ENCODE results near the gene ZSCAN4. TPM values are rescaled to one million over a fixed set of nuclear protein-coding genes. Genes with fewer than 3 reads are reported as not detected.

The ZSCAN4 gene
- total and polyA plus RNA-seq, 4 donors, result 0.17 TPM; not detected in 3

DNA sequence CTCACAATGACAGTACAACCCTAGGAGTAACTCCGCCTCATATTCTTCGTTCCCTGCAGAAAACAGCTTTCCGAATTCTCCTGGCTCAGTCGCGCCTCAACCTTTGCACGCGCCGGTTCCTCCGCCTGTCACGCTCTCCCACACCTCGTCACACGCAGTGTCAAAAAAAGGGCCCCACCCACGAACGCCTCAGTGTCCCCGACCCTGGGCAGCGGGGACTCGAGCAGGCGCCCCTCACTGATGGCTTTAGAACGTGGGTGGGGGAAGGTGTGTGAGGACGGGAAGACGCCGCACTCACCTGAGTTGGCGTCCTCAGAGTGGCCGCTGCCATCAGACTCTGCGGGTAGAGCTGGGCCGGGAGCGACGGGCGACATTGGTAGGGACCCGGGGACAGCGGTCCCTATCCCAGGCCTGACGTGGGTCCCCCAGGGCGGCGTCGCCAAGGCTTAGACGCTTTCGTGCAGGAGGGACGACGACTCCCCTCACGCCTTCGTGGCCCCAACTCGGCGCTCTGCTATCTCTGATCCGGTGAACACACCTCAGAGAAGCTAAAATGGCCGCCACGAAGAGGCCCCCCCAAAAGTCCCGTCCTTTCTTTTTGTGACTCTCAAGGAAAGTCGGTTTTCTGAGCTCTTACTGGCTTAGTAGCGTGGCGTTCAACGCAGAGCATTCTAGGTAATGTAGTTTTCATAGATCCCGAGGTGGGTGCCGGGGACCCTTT lies 40.1 kb downstream of the ZSCAN4 start, which contains the start of gene ZNF154:
TSS of gene ZNF154 (minus strand) at position 564 of the 721 bp plus-strand sequence. CDS start at position 331, 233 bp downstream.
- DNase-seq (ENCODE audit: low read depth in 4 of 6, low spot score in 6 of 6), result peak; percentile 75 to 98 (median 85)
- Histone ChIP-seq H3K27ac (ENCODE audit: low read depth, low read length) (peak within 1 kb of the TSS; percentile 89), H3K9me3 (ENCODE audit: control insufficient read depth, insufficient read depth, low read length) (no peaks in the 10 kb centered on the region), H3K4me3 (ENCODE audit: low read depth, low read length) (peak within 1 kb of the TSS; percentile 93), H3K27me3 (ENCODE audit: control insufficient read depth, insufficient read depth, low read length) (no peaks in the 10 kb centered on the region), H3K36me3 (ENCODE audit: control insufficient read depth, insufficient read depth, low read length) (peaks cover 30% of the 10 kb centered on the region), H3K4me1 (ENCODE audit: control insufficient read depth, insufficient read depth, low read length) (peaks cover 20% of the 10 kb centered on the region)
- under 1% methylated on average over 51 of the region's 53 CpGs for WGBS (ENCODE audit: insufficient coverage)

DNA sequence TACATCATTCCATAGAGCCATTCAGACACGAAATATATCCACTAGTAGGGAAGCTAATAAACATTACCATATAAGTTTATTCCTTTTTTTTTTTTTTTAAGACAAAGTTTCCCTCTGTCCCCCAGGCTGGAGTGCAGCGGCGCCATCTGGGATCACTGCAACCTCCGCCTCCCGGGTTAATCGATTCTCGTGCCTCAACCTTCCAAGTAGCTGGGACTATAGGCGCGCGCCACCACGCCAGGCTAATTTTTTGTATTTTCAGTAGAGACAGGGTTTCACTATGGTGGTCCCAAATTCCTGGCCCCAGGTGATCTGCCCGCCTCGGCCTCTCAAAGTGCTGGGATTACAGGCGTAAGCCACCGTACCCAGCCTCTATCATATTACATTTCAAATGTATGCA lies 40.9 kb downstream of the ZSCAN4 start:
- Histone ChIP-seq H3K27ac (ENCODE audit: low read depth, low read length) (no peak overlapping the region), H3K36me3 (ENCODE audit: control insufficient read depth, insufficient read depth, low read length) (peaks cover 22% of the 10 kb centered on the region), H3K4me3 (ENCODE audit: low read depth, low read length) (peak overlapping the region; percentile 93), H3K9me3 (ENCODE audit: control insufficient read depth, insufficient read depth, low read length) (no peaks in the 10 kb centered on the region), H3K27me3 (ENCODE audit: control insufficient read depth, insufficient read depth, low read length) (no peaks in the 10 kb centered on the region), H3K4me1 (ENCODE audit: control insufficient read depth, insufficient read depth, low read length) (peaks cover 20% of the 10 kb centered on the region)
- DNase-seq (ENCODE audit: low read depth in 4 of 6, low spot score in 6 of 6), result no peak
- WGBS (ENCODE audit: insufficient coverage), result 55% methylated on average over 8 of the region's 15 CpGs

DNA sequence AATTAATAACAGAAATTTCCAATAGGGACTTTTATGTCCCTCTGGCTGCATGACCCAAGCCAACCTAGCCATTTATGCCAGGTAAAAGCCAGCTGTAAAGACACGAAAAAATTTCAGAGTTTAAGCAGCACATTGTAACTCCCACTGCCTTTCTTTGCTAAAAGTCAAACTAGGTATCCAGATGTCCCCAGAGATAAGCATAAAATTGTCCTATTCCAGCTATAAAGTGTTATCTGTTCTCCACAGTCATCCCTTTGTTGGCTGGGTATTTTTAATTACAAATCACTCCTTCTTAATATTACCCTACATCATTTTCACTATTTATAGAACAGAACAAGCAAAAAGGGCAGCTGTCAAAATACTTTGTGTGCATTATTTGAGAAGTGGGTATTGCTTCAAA lies 43.5 kb downstream of the ZSCAN4 start:
- H3K27me3 ChIP-seq (ENCODE audit: control insufficient read depth, insufficient read depth, low read length), result no peaks in the 10 kb centered on the region
- H3K9me3 ChIP-seq (ENCODE audit: control insufficient read depth, insufficient read depth, low read length), result no peaks in the 10 kb centered on the region
- H3K4me3 ChIP-seq (ENCODE audit: low read depth, low read length), result no peak overlapping the region
- peaks cover 11% of the 10 kb centered on the region for H3K4me1 ChIP-seq (ENCODE audit: control insufficient read depth, insufficient read depth, low read length)
- no peak overlapping the region for H3K27ac ChIP-seq (ENCODE audit: low read depth, low read length)
- no peak for DNase-seq (ENCODE audit: low read depth in 4 of 6, low spot score in 6 of 6)
- WGBS (ENCODE audit: insufficient coverage), result 63% methylated on average over 1 of the region's 1 CpG
- H3K36me3 ChIP-seq (ENCODE audit: control insufficient read depth, insufficient read depth, low read length), result peaks cover 4% of the 10 kb centered on the region

DNA sequence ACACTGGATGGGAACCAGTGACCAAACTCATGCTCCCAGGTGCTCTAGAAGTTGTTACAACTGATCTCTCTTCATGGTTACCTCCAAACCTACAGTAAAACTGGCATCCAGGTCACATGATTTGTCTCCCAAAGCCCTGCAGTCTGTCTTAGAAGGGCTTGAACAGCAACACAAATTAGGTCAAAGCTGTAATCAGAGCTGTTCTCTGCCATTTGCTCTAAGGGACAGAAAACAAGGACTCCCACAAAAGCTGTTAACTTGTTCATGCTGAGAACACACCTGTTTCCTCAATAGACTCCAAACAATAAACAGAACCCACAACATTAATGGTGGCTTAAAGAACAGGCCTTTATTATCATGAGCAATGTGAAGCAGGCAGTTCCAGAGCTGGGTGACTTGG lies 50.7 kb downstream of the ZSCAN4 start:
- no peak for DNase-seq (ENCODE audit: low read depth in 4 of 6, low spot score in 6 of 6)
- no peaks in the 10 kb centered on the region for H3K9me3 ChIP-seq (ENCODE audit: control insufficient read depth, insufficient read depth, low read length)
- no peaks in the 10 kb centered on the region for H3K4me1 ChIP-seq (ENCODE audit: control insufficient read depth, insufficient read depth, low read length)
- H3K27ac ChIP-seq (ENCODE audit: low read depth, low read length), result no peak overlapping the region
- no peaks in the 10 kb centered on the region for H3K27me3 ChIP-seq (ENCODE audit: control insufficient read depth, insufficient read depth, low read length)
- H3K4me3 ChIP-seq (ENCODE audit: low read depth, low read length), result no peak overlapping the region
- peaks cover 38% of the 10 kb centered on the region for H3K36me3 ChIP-seq (ENCODE audit: control insufficient read depth, insufficient read depth, low read length)

DNA sequence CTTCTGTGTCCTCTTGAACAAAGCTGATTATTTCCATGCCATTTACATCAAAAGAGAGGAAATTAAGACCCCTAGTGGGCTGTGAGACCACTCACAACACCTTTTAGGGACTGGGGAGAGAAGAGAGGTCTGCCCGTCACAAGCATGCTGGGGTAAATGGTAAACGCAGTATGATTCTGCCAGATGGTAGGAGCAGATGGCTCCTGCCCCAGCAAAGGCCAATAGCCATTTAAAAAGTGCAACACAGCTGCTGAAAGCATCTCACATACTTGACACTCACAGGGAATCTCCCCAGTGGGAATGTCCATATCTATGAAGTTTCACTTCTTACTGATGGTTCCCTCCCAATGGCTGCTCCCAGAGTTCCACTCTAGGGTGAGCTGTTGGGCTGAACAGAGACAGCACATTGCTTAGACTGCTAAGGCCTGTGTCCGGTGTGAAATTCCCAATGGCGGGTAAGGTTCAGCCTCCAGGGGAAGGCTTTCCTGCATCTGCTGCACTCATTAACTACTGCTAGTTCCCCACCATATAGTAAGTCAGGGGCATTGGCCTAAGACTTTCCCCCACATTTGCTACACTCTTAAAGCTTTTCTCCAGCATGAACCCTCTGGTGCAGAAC lies 51.3 kb downstream of the ZSCAN4 start:
- 84% methylated on average over 2 of the region's 4 CpGs for WGBS (ENCODE audit: insufficient coverage)
- peak in 1 of 6 donors; percentile 74 for DNase-seq (ENCODE audit: low read depth in 4 of 6, low spot score in 6 of 6)

DNA sequence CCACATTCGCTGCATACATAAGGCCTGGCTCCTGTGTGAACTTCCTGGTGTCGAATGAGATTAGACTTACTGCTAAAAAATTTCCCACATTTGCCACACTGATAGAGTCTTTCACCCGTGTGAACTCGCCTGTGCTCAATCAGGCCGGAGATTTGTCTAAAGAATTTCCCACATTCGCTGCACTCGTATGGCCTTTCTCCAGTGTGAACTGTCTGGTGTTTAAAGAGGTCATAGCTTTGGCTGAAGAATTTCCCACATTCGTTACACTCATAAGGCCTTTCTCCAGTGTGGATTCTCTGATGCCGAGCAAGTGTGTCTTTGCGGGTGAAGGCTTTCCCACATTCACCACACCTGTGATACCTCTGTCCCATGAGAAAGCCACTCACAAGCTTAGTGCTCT lies 52.1 kb downstream of the ZSCAN4 start:
- H3K27me3 ChIP-seq (ENCODE audit: control insufficient read depth, insufficient read depth, low read length), result no peaks in the 10 kb centered on the region
- WGBS (ENCODE audit: insufficient coverage), result 100% methylated on average over 3 of the region's 10 CpGs
- no peaks in the 10 kb centered on the region for H3K4me1 ChIP-seq (ENCODE audit: control insufficient read depth, insufficient read depth, low read length)
- no peak overlapping the region for H3K27ac ChIP-seq (ENCODE audit: low read depth, low read length)
- peaks cover 33% of the 10 kb centered on the region for H3K36me3 ChIP-seq (ENCODE audit: control insufficient read depth, insufficient read depth, low read length)
- no peak overlapping the region for H3K4me3 ChIP-seq (ENCODE audit: low read depth, low read length)
- DNase-seq (ENCODE audit: low read depth in 4 of 6, low spot score in 6 of 6), result no peak
- no peaks in the 10 kb centered on the region for H3K9me3 ChIP-seq (ENCODE audit: control insufficient read depth, insufficient read depth, low read length)

More for the DNA sequence above, 51.3 kb downstream of the ZSCAN4 start:
- no peaks in the 10 kb centered on the region for H3K27me3 ChIP-seq (ENCODE audit: control insufficient read depth, insufficient read depth, low read length)
- no peaks in the 10 kb centered on the region for H3K9me3 ChIP-seq (ENCODE audit: control insufficient read depth, insufficient read depth, low read length)
- no peak overlapping the region for H3K4me3 ChIP-seq (ENCODE audit: low read depth, low read length)
- no peak overlapping the region for H3K27ac ChIP-seq (ENCODE audit: low read depth, low read length)
- H3K4me1 ChIP-seq (ENCODE audit: control insufficient read depth, insufficient read depth, low read length), result no peaks in the 10 kb centered on the region
- H3K36me3 ChIP-seq (ENCODE audit: control insufficient read depth, insufficient read depth, low read length), result peaks cover 37% of the 10 kb centered on the region

Other genes with a start within 250 kb of the ZSCAN4 start
- 10 to 100 TPM; 14.7 to 18.7 TPM for gene ZNF749, start 233.6 kb upstream of the ZSCAN4 start, total RNA-seq
- 10 to 100 TPM; 12.4 to 13.6 TPM for gene ZNF749, start 233.6 kb upstream of the ZSCAN4 start, polyA plus RNA-seq (ENCODE audit: insufficient read length in 2 of 2)
- 1 to 10 TPM; 3.5 TPM for gene VN1R1, start 211.8 kb upstream of the ZSCAN4 start, total RNA-seq
- 1 to 10 TPM; 6.2 to 9.5 TPM for gene VN1R1, start 211.8 kb upstream of the ZSCAN4 start, polyA plus RNA-seq (ENCODE audit: insufficient read length in 2 of 2)
- 10 to 100 TPM; 40.4 to 46.7 TPM for gene ZNF772, start 191.4 kb upstream of the ZSCAN4 start, total RNA-seq
- gene ZNF772, start 191.4 kb upstream of the ZSCAN4 start, polyA plus RNA-seq (ENCODE audit: insufficient read length in 2 of 2), result 10 to 100 TPM; 19.6 to 22.5 TPM
- 10 to 100 TPM; 15.6 to 23.3 TPM for gene ZNF419, start 181.2 kb upstream of the ZSCAN4 start, total RNA-seq
- 10 to 100 TPM; 17.3 to 23.2 TPM for gene ZNF419, start 181.2 kb upstream of the ZSCAN4 start, polyA plus RNA-seq (ENCODE audit: insufficient read length in 2 of 2)
- 10 to 100 TPM; 19.8 to 21.2 TPM for gene ZNF773, start 169.0 kb upstream of the ZSCAN4 start, total RNA-seq
- 10 to 100 TPM; 14.6 to 16.0 TPM for gene ZNF773, start 169.0 kb upstream of the ZSCAN4 start, polyA plus RNA-seq (ENCODE audit: insufficient read length in 2 of 2)
- 10 to 100 TPM; 13.9 to 14.5 TPM for gene ZNF549, start 141.6 kb upstream of the ZSCAN4 start, total RNA-seq
- gene ZNF549, start 141.6 kb upstream of the ZSCAN4 start, polyA plus RNA-seq (ENCODE audit: insufficient read length in 2 of 2), result 10 to 100 TPM; 12.6 to 17.2 TPM
- gene ZNF550, start 109.1 kb upstream of the ZSCAN4 start, total RNA-seq, result 10 to 100 TPM; 11.1 to 16.8 TPM
- 10 to 100 TPM; 10.8 to 15.7 TPM for gene ZNF550, start 109.1 kb upstream of the ZSCAN4 start, polyA plus RNA-seq (ENCODE audit: insufficient read length in 2 of 2)
- gene ZNF416, start 90.0 kb upstream of the ZSCAN4 start, total RNA-seq, result 10 to 100 TPM in 1 of 2 donors, 1 to 10 TPM in 1; 7.3 to 10.9 TPM
- 1 to 10 TPM; 6.2 to 7.5 TPM for gene ZNF416, start 90.0 kb upstream of the ZSCAN4 start, polyA plus RNA-seq (ENCODE audit: insufficient read length in 2 of 2)
- gene ZIK1, start 84.8 kb upstream of the ZSCAN4 start, total RNA-seq, result 10 to 100 TPM; 17.4 to 19.2 TPM
- 10 to 100 TPM; 11.6 to 14.2 TPM for gene ZIK1, start 84.8 kb upstream of the ZSCAN4 start, polyA plus RNA-seq (ENCODE audit: insufficient read length in 2 of 2)
- 1 to 10 TPM; 5.2 to 7.9 TPM for gene ZNF530, start 69.0 kb upstream of the ZSCAN4 start, total RNA-seq
- gene ZNF530, start 69.0 kb upstream of the ZSCAN4 start, polyA plus RNA-seq (ENCODE audit: insufficient read length in 2 of 2), result 1 to 10 TPM; 5.7 to 7.1 TPM
- 10 to 100 TPM; 25.2 to 33.2 TPM for gene ZNF134, start 54.7 kb upstream of the ZSCAN4 start, total RNA-seq
- gene ZNF134, start 54.7 kb upstream of the ZSCAN4 start, polyA plus RNA-seq (ENCODE audit: insufficient read length in 2 of 2), result 10 to 100 TPM; 20.1 to 23.8 TPM
- gene ZNF211, start 35.8 kb upstream of the ZSCAN4 start, total RNA-seq, result 10 to 100 TPM; 24.4 to 32.2 TPM
- gene ZNF211, start 35.8 kb upstream of the ZSCAN4 start, polyA plus RNA-seq (ENCODE audit: insufficient read length in 2 of 2), result 10 to 100 TPM; 36.7 to 39.9 TPM
- gene ZNF551, start 13.0 kb downstream of the ZSCAN4 start, total RNA-seq, result 10 to 100 TPM; 12.8 to 13.1 TPM
- gene ZNF551, start 13.0 kb downstream of the ZSCAN4 start, polyA plus RNA-seq (ENCODE audit: insufficient read length in 2 of 2), result 10 to 100 TPM; 11.4 to 14.3 TPM
- gene ZNF154, start 40.3 kb downstream of the ZSCAN4 start, total RNA-seq, result 10 to 100 TPM; 18.9 to 24.7 TPM
- gene ZNF154, start 40.3 kb downstream of the ZSCAN4 start, polyA plus RNA-seq (ENCODE audit: insufficient read length in 2 of 2), result 10 to 100 TPM; 24.2 to 32.4 TPM
- 10 to 100 TPM; 17.8 to 27.8 TPM for gene ZNF671, start 58.7 kb downstream of the ZSCAN4 start, total RNA-seq
- gene ZNF671, start 58.7 kb downstream of the ZSCAN4 start, polyA plus RNA-seq (ENCODE audit: insufficient read length in 2 of 2), result 10 to 100 TPM; 21.2 to 23.4 TPM
- gene ZNF776, start 77.9 kb downstream of the ZSCAN4 start, total RNA-seq, result 10 to 100 TPM; 34.2 to 40.1 TPM
- 10 to 100 TPM; 22.1 to 25.9 TPM for gene ZNF776, start 77.9 kb downstream of the ZSCAN4 start, polyA plus RNA-seq (ENCODE audit: insufficient read length in 2 of 2)
- gene ZNF586, start 100.7 kb downstream of the ZSCAN4 start, total RNA-seq, result 10 to 100 TPM; 35.1 to 35.4 TPM
- 10 to 100 TPM; 12.4 to 19.4 TPM for gene ZNF586, start 100.7 kb downstream of the ZSCAN4 start, polyA plus RNA-seq (ENCODE audit: insufficient read length in 2 of 2)
- 10 to 100 TPM in 1 of 2 donors, 1 to 10 TPM in 1; 5.6 to 10.1 TPM for gene ZNF552, start 146.0 kb downstream of the ZSCAN4 start, total RNA-seq
- 10 to 100 TPM in 1 of 2 donors, 1 to 10 TPM in 1; 3.4 to 11.6 TPM for gene ZNF552, start 146.0 kb downstream of the ZSCAN4 start, polyA plus RNA-seq (ENCODE audit: insufficient read length in 2 of 2)
- 10 to 100 TPM; 15.5 to 17.9 TPM for gene ZNF587B, start 161.4 kb downstream of the ZSCAN4 start, total RNA-seq
- 1 to 10 TPM; 4.8 to 7.9 TPM for gene ZNF587B, start 161.4 kb downstream of the ZSCAN4 start, polyA plus RNA-seq (ENCODE audit: insufficient read length in 2 of 2)
- 10 to 100 TPM; 29.8 to 32.2 TPM for gene ZNF587, start 180.9 kb downstream of the ZSCAN4 start, total RNA-seq
- 10 to 100 TPM; 20.4 to 33.5 TPM for gene ZNF587, start 180.9 kb downstream of the ZSCAN4 start, polyA plus RNA-seq (ENCODE audit: insufficient read length in 2 of 2)
- 10 to 100 TPM; 17.5 to 25.9 TPM for gene ZNF814, start 220.1 kb downstream of the ZSCAN4 start, total RNA-seq
- gene ZNF814, start 220.1 kb downstream of the ZSCAN4 start, polyA plus RNA-seq (ENCODE audit: insufficient read length in 2 of 2), result 10 to 100 TPM; 40.3 to 61.5 TPM
- gene ZNF417, start 247.7 kb downstream of the ZSCAN4 start, total RNA-seq, result 10 to 100 TPM; 29.0 to 35.6 TPM
- 10 to 100 TPM; 19.5 to 35.6 TPM for gene ZNF417, start 247.7 kb downstream of the ZSCAN4 start, polyA plus RNA-seq (ENCODE audit: insufficient read length in 2 of 2)